ENCODE data around the gene FRA10AC1. TPM values are rescaled to one million over a fixed set of nuclear protein-coding genes. Genes with fewer than 3 reads are reported as not detected.

The FRA10AC1 gene
- total and polyA plus RNA-seq, 10 of the 15 experiments (the other 5 are each of a cell fraction or from before 2014, with no cell fraction given) = 5.3 to 18.1 (median 9.9) TPM

GRCh38 chr10:93672022-93672678 lies 30.2 kb downstream of the FRA10AC1 start (continued):
- no peak for TF ChIP-seq ZBTB33 (IDR thresholded peaks at IDR 0.05)

- WGBS (ENCODE audit: insufficient coverage, insufficient replicate concordance, low lambda C conversion rate, missing lambda C conversion rate) = 100% methylated on average over 2 of the region's 2 CpGs
- no peak overlapping the region for H3K27ac ChIP-seq (ENCODE audit: control insufficient read depth, insufficient read depth)
- CTCF ChIA-PET = interaction anchor here (1.1 to 1.8 kb wide), 4 partner anchors 9 to 37 kb away, joined by 3 to 14 read pairs (median 4); no protein-coding TSS in a partner anchor
- H2AFZ ChIP-seq (ENCODE audit: control insufficient read depth, low read depth, low read length) = no peak overlapping the region
- no peak overlapping the region for H3K9ac ChIP-seq (ENCODE audit: control insufficient read depth, insufficient read depth, low read length)
- SMC1A ChIA-PET (ENCODE audit: uncharacterized antibody, unreplicated experiment) = interaction anchor here (0.8 to 1.6 kb wide), 6 partner anchors 9 to 145 kb away, joined by 3 to 5 read pairs (median 4); no protein-coding TSS in a partner anchor
- FAIRE-seq = no peak
- RAD21 ChIA-PET (ENCODE audit: unreplicated experiment) = no interaction called here
- H3K27me3 ChIP-seq (replicated peaks in 1 of 2; ENCODE audit: control insufficient read depth in 2 of 2, insufficient read depth in 2 of 2, low read length in 1 of 2) = no peaks in the 10 kb centered on the region
- peaks cover 0 to 5% of the 10 kb centered on the region in 2 experiments; a peak in 1 of 4 replicates for H3K36me3 ChIP-seq (ENCODE audit: control insufficient read depth in 2 of 2, insufficient read depth in 2 of 2, low read length in 1 of 2)
- H3K4me3 ChIP-seq = no peak overlapping the region
- POLR2A ChIA-PET = no interaction called here
- no peaks in the 10 kb centered on the region for H3K4me1 ChIP-seq (ENCODE audit: control insufficient read depth, insufficient read depth, low read length)
- ATAC-seq = no peak
- H3K4me2 ChIP-seq (ENCODE audit: control insufficient read depth, insufficient read depth) = no peak overlapping the region
- no TSS peak for BruUV-seq (replicated peaks)
- intact Hi-C loops (cut with micrococcal nuclease; ENCODE audit: unreplicated experiment) = no loop called here
- H3K9me3 ChIP-seq (replicated peaks; ENCODE audit: control insufficient read depth, insufficient read depth, low read length) = no peaks in the 10 kb centered on the region
- H4K20me1 ChIP-seq (ENCODE audit: control insufficient read depth, insufficient read depth) = no peaks in the 10 kb centered on the region
- no peak for DNase-seq (ENCODE audit: low read depth, low spot score)
- no peaks in the 10 kb centered on the region for H3K79me2 ChIP-seq (ENCODE audit: control insufficient read depth, insufficient read depth, low read length)
- in situ Hi-C loops (cut with MboI) = no loop called here
- no peak for TF ChIP-seq SREBF2 (IDR thresholded peaks at IDR 0.05; ENCODE audit: low read length)
- TF ChIP-seq TCF3 (IDR thresholded peaks at IDR 0.05; ENCODE audit: borderline replicate concordance, insufficient read depth, low read depth, low read length) = no peak
- TF ChIP-seq SMAD1 (IDR thresholded peaks at IDR 0.05; ENCODE audit: low read depth, partially characterized antibody) = no peak
- TF ChIP-seq SMARCA5 (IDR thresholded peaks at IDR 0.05) = no peak
- no peak for TF ChIP-seq E2F8 (IDR thresholded peaks at IDR 0.05; ENCODE audit: low read depth, partially characterized antibody)
- TF ChIP-seq, protein P1, sequence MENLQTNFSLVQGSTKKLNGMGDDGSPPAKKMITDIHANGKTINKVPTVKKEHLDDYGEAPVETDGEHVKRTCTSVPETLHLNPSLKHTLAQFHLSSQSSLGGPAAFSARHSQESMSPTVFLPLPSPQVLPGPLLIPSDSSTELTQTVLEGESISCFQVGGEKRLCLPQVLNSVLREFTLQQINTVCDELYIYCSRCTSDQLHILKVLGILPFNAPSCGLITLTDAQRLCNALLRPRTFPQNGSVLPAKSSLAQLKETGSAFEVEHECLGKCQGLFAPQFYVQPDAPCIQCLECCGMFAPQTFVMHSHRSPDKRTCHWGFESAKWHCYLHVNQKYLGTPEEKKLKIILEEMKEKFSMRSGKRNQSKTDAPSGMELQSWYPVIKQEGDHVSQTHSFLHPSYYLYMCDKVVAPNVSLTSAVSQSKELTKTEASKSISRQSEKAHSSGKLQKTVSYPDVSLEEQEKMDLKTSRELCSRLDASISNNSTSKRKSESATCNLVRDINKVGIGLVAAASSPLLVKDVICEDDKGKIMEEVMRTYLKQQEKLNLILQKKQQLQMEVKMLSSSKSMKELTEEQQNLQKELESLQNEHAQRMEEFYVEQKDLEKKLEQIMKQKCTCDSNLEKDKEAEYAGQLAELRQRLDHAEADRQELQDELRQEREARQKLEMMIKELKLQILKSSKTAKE (IDR thresholded peaks at IDR 0.05; ENCODE audit: low read depth, poor library complexity, severe bottlenecking) = no peak
Measured at GRCh38 chr10:93671042-93671441, 31.4 kb downstream of the FRA10AC1 start.
